B cell (primary cell): ENCODE measurements around the gene ANKS1A.

ENCODE experiments used
- CTCF ChIP-seq: fragments of 200-600 bp; IDR thresholded peaks from one replicate; pipeline ENCODE4 v1.8.0; 2022; ENCODE audit warnings: antibody characterized with exemption, mild to moderate bottlenecking
- EZH2 ChIP-seq: IDR thresholded peaks from 2 replicates; pipeline ENCODE4 v1.6.1; 2012; ENCODE audit warnings: borderline replicate concordance, low read depth, mild to moderate bottlenecking, moderate library complexity, low read length; ENCODE audit not compliant: insufficient read depth, poor library complexity, severe bottlenecking

- TF ChIP-seq EZH2, result no peak
- no peak for TF ChIP-seq CTCF
Observed at GRCh38 chr6:35088281-35089215, 199.5 kb downstream of the ANKS1A start.
